DND-41 (cell line): ENCODE measurements around the gene IFI30.

Experiments
- EZH2 ChIP-seq: IDR thresholded peaks from 3 replicates; pipeline ENCODE4 v1.6.1; 2012; ENCODE audit warnings: borderline replicate concordance, low read depth, mild to moderate bottlenecking, moderate library complexity, low read length, inconsistent platforms; ENCODE audit not compliant: severe bottlenecking
- TF ChIP-seq, protein P1 (sequence below): IDR thresholded peaks from 2 replicates; pipeline ENCODE4 v1.5.1; 2012; ENCODE audit warnings: borderline replicate concordance, low read length, moderate library complexity, mild to moderate bottlenecking; ENCODE audit not compliant: poor library complexity, severe bottlenecking; ENCODE audit errors: extremely low read depth

DNA sequence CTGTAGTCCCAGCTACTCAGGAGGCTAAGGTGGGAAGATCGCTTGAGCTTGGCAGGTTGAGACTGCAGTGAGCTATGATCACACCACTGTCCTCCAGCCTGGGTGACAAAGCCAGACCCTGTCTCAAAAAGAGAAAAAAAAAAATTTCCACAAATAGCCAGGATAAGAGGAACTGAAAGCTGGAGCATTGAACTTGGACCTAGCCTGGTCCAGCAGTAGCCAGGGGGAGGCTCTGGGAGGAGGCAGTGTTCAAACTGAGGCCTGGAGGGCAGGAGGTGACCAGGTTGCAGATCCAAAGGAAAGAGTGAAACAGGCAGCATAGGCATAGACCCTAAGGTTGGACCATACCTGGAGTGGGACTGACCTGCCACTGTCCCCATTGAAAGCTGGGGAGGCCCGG, 47.5 kb upstream of the IFI30 start:
- TF ChIP-seq, protein P1, sequence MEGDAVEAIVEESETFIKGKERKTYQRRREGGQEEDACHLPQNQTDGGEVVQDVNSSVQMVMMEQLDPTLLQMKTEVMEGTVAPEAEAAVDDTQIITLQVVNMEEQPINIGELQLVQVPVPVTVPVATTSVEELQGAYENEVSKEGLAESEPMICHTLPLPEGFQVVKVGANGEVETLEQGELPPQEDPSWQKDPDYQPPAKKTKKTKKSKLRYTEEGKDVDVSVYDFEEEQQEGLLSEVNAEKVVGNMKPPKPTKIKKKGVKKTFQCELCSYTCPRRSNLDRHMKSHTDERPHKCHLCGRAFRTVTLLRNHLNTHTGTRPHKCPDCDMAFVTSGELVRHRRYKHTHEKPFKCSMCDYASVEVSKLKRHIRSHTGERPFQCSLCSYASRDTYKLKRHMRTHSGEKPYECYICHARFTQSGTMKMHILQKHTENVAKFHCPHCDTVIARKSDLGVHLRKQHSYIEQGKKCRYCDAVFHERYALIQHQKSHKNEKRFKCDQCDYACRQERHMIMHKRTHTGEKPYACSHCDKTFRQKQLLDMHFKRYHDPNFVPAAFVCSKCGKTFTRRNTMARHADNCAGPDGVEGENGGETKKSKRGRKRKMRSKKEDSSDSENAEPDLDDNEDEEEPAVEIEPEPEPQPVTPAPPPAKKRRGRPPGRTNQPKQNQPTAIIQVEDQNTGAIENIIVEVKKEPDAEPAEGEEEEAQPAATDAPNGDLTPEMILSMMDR, result no peak
- no peak for TF ChIP-seq EZH2
